Right lobe of liver (tissue), 6 donors: ENCODE results near the gene C2CD5. TPM values are rescaled to one million over a fixed set of nuclear protein-coding genes. Genes with fewer than 3 reads are reported as not detected.
"Not testable (repeated sequence)": the region's sequence is repeated elsewhere in the genome, so short reads cannot be mapped to it uniquely, and the experiment has no call there.

Experiments
- ATAC-seq, 4 donors: fragments of 200-7000 bp; cut with Tn5 transposase; one replicate each; pipeline ENCODE4 v1.9.1; 2020; ENCODE audit warnings: mild to moderate bottlenecking in 4 of 4, moderate library complexity in 4 of 4
- DNase-seq, 3 donors: peaks; one replicate each; pipeline ENCODE4 v3.0.0-alpha.2; 2020
- H3K27ac ChIP-seq, 3 donors: fragments of 200-600 bp; one replicate each; pipeline ENCODE4 v1.8.0; 2022
- H3K27me3 ChIP-seq, 2 donors: fragments of 200-600 bp; one replicate each; pipeline ENCODE4 v1.8.0; 2022
- H3K36me3 ChIP-seq, 4 donors: fragments of 200-600 bp; sonication (generic) in 1 of 4; one replicate each; pipeline versions ENCODE4 v1.5.1 to v1.8.0; 2017 to 2022; ENCODE audit warnings: control low read depth in 1 of 4
- H3K4me1 ChIP-seq, 4 donors: fragments of 200-600 bp; sonication (generic) in 1 of 4; one replicate each; pipeline versions ENCODE4 v1.5.1 to v1.8.0; 2017 to 2022; ENCODE audit warnings: control low read depth in 1 of 4
- H3K4me3 ChIP-seq, 3 donors: fragments of 200-600 bp; one replicate each; pipeline ENCODE4 v1.8.0; 2022
- H3K9me3 ChIP-seq, 4 donors: fragments of 200-600 bp; sonication (generic) in 1 of 4; one replicate each; pipeline versions ENCODE4 v1.5.1 to v1.8.0; 2017 to 2022; ENCODE audit warnings: control low read depth in 1 of 4
- CTCF ChIP-seq, 4 donors: fragments of 200-600 bp in 3 of 4; fragments of 450-650 bp in 1 of 4; IDR thresholded peaks; one replicate each; pipeline versions ENCODE4 v1.5.1 to v1.8.0; 2016 to 2022; ENCODE audit warnings: antibody characterized with exemption in 4 of 4, mild to moderate bottlenecking in 2 of 4
- POLR2A ChIP-seq: fragments of 450-650 bp; IDR thresholded peaks from one replicate; pipeline ENCODE4 v1.6.1; 2017; ENCODE audit warnings: antibody characterized with exemption, mild to moderate bottlenecking
- WGBS: methylation state at CpG from one replicate; pipeline ENCODE4 v1.1.6; 2018; ENCODE audit warnings: low coverage, low lambda C conversion rate; ENCODE audit not compliant: insufficient coverage; ENCODE audit errors: missing lambda C conversion rate; 5-methylcytosine and 5-hydroxymethylcytosine counted together
- intact Hi-C, 2 donors: fragments of 100-400 bp; cut with DNase I; formaldehyde crosslinking; loops; one replicate each; pipeline versions ENCODE4 v1.11.2 to v1.14.1; 2022
- total RNA-seq, 6 experiments: library from RNA; depleted of rRNA in 2 of 6; stranded (reverse); fragments of >200 nt in 2 of 6; fragmentation: NEBNext Ultra II Directional in 3 of 6; extraction: Animal tissue kit (Norgen Biotek cat#: 25700) in 3 of 6; gene quantifications; one replicate each; pipeline versions ENCODE4 v1.1.0 to v1.2.4, GENCODE V29; 2016 to 2023
- donor health status: DM: no; HTN: yes; CAD: no.
- donor health status: DM: no; HTN: no; CAD: no.
- donor health status: DM: no; HTN: no; CAD: no.
- donor health status: DM: no; HTN: yes; CAD: no.
- donor health status: DM: no; HTN: yes; CAD: no.

C2CD5 gene
- total RNA-seq, 6 experiments from 2014 or later: 8.5 to 15.1 (median 12.4) TPM

- Histone ChIP-seq H3K4me1 (no peaks in the 10 kb centered on the region), H3K4me3 (no peak overlapping the region), H3K27me3 (no peaks in the 10 kb centered on the region), H3K9me3 (no peaks in the 10 kb centered on the region), H3K27ac (no peak overlapping the region), H3K36me3 (no peaks in the 10 kb centered on the region)
- intact Hi-C loops: no loop called here
- no peak for DNase-seq
- no peak for ATAC-seq
- TF ChIP-seq CTCF (IDR thresholded peaks at IDR 0.05): no peak
- no peak for TF ChIP-seq POLR2A
- WGBS: 60% methylated on average over 3 of the region's 3 CpGs
These were observed 28.8 kb upstream of the C2CD5 start for GRCh38 chr12:22573181-22573580.

GRCh38 chr12:22569253-22569652 lies 24.9 kb upstream of the C2CD5 start:
- Histone ChIP-seq H3K9me3 (no peaks in the 10 kb centered on the region), H3K27ac (no peak overlapping the region), H3K4me3 (no peak overlapping the region), H3K4me1 (no peaks in the 10 kb centered on the region), H3K36me3 (no peaks in the 10 kb centered on the region), H3K27me3 (no peaks in the 10 kb centered on the region)
- ATAC-seq (peak in 1 of 4 donors; percentile 44), DNase-seq (no peak)
- intact Hi-C loops: no loop called here
- TF ChIP-seq POLR2A: no peak
- TF ChIP-seq CTCF (IDR thresholded peaks at IDR 0.05): no peak

GRCh38 chr12:22562036-22563028 lies 18.0 kb upstream of the C2CD5 start:
- DNase-seq (no peak), ATAC-seq (no peak)
- intact Hi-C loops: no loop called here
- Histone ChIP-seq H3K36me3 (no peaks in the 10 kb centered on the region), H3K4me3 (no peak overlapping the region), H3K27me3 (no peaks in the 10 kb centered on the region), H3K4me1 (no peaks in the 10 kb centered on the region), H3K27ac (no peak overlapping the region), H3K9me3 (no peaks in the 10 kb centered on the region)
- TF ChIP-seq CTCF (IDR thresholded peaks at IDR 0.05): no peak
- no peak for TF ChIP-seq POLR2A
- 51% methylated on average over 4 of the region's 4 CpGs for WGBS

- ATAC-seq, H3K4me1 ChIP-seq, DNase-seq, H3K27ac ChIP-seq, H3K4me3 ChIP-seq, H3K27me3 ChIP-seq, H3K9me3 ChIP-seq, H3K36me3 ChIP-seq, intact Hi-C loops: not testable (repeated sequence)
- 82% methylated on average over 4 of the region's 4 CpGs for WGBS
These were observed 10.4 kb upstream of the C2CD5 start for GRCh38 chr12:22554750-22555149.

- Histone ChIP-seq H3K9me3 (no peaks in the 10 kb centered on the region), H3K36me3 (no peaks in the 10 kb centered on the region), H3K4me3 (no peak overlapping the region), H3K4me1 (no peaks in the 10 kb centered on the region), H3K27me3 (no peaks in the 10 kb centered on the region), H3K27ac (no peak overlapping the region)
- intact Hi-C loops: no loop called here
- no peak for DNase-seq
- no peak for TF ChIP-seq CTCF (IDR thresholded peaks at IDR 0.05)
- TF ChIP-seq POLR2A: no peak
- ATAC-seq: no peak
These were observed 7.3 kb upstream of the C2CD5 start for GRCh38 chr12:22551624-22552023.
